OCI-LY7 (cell line): ENCODE results near the gene CATSPER3. TPM values are rescaled to one million over a fixed set of nuclear protein-coding genes. Genes with fewer than 3 reads are reported as not detected.

Source experiments
- BruUV-seq: library from RNA; stranded (reverse); fragments of 400-500 nt; replicated peaks from 2 replicates; lab custom pipeline; 2021; lab: Mats Ljungman, UMichigan
- CTCF ChIA-PET: fragments of 300-600 bp; sonication (Branson Sonifier 250); formaldehyde crosslinking; loops from one replicate; lab custom pipeline; 2022; ENCODE audit warnings: antibody characterized with exemption; ENCODE audit not compliant: unreplicated experiment; lab: Charles Lee
- POLR2A ChIA-PET: fragments of 300-600 bp; sonication (Branson Sonifier 250); formaldehyde crosslinking; loops from one replicate; lab custom pipeline; 2022; ENCODE audit warnings: antibody characterized with exemption; lab: Charles Lee
- DNase-seq: peaks from one replicate; pipeline ENCODE4 v3.0.0-alpha.2; 2015; ENCODE audit warnings: low spot score
- H2AFZ ChIP-seq: fragments of 200-600 bp; sonication (generic), shearing (Covaris generic); 2 replicates; pipeline ENCODE4 v1.6.1; 2014; ENCODE audit warnings: mild to moderate bottlenecking, antibody characterized with exemption, low read length, moderate library complexity
- H3K27ac ChIP-seq: fragments of 200-600 bp; sonication (generic); 2 replicates; pipeline ENCODE4 v1.5.1; 2014; ENCODE audit warnings: mixed run types, low read depth, mild to moderate bottlenecking, moderate library complexity, low read length, inconsistent platforms; ENCODE audit not compliant: poor library complexity, severe bottlenecking
- H3K36me3 ChIP-seq: fragments of 200-600 bp; sonication (generic); 2 replicates; pipeline ENCODE4 v1.6.1; 2014; ENCODE audit warnings: mild to moderate bottlenecking, antibody characterized with exemption, low read length, moderate library complexity, mixed read lengths; ENCODE audit not compliant: insufficient read depth
- H3K4me1 ChIP-seq: fragments of 200-600 bp; sonication (generic); 2 replicates; pipeline ENCODE4 v1.5.1; 2014; ENCODE audit warnings: mild to moderate bottlenecking, low read length; ENCODE audit not compliant: insufficient read depth, poor library complexity, severe bottlenecking
- H3K4me2 ChIP-seq: fragments of 200-600 bp; sonication (generic); 2 replicates; pipeline ENCODE4 v1.6.1; 2014; ENCODE audit warnings: mild to moderate bottlenecking, low read length
- H3K4me3 ChIP-seq: fragments of 200-600 bp; sonication (generic); 2 replicates; pipeline ENCODE4 v1.5.1; 2014; ENCODE audit warnings: mild to moderate bottlenecking, low read depth, low read length; ENCODE audit not compliant: poor library complexity, severe bottlenecking
- H3K79me2 ChIP-seq: fragments of 200-600 bp; sonication (generic); 2 replicates; pipeline ENCODE4 v1.6.1; 2016; ENCODE audit warnings: low read depth, mild to moderate bottlenecking, low read length, moderate library complexity, mixed read lengths; ENCODE audit not compliant: insufficient read depth
- H3K9me2 ChIP-seq: fragments of 200-600 bp; sonication (generic); 2 replicates; pipeline ENCODE4 v1.6.1; 2016; ENCODE audit warnings: mild to moderate bottlenecking, low read length, mixed read lengths; ENCODE audit not compliant: insufficient read depth
- H3K9me3 ChIP-seq: fragments of 200-600 bp; sonication (generic); 2 replicates; pipeline ENCODE4 v1.6.1; 2014; ENCODE audit warnings: mild to moderate bottlenecking, mixed run types, low read length, mixed read lengths
- H4K20me1 ChIP-seq: fragments of 200-600 bp; sonication (generic); 2 replicates; pipeline ENCODE4 v1.6.1; 2014; ENCODE audit warnings: mild to moderate bottlenecking, antibody characterized with exemption, low read length, moderate library complexity, mixed read lengths; ENCODE audit not compliant: insufficient read depth
- EZH2phosphoT487 ChIP-seq: fragments of 200-600 bp; sonication (generic); IDR thresholded peaks from 2 replicates; pipeline ENCODE4 v1.6.1; 2018; ENCODE audit warnings: low read depth, borderline replicate concordance, mild to moderate bottlenecking, mixed run types, antibody characterized with exemption, low read length, moderate library complexity, mixed read lengths
- intact Hi-C: fragments of 100-400 bp; cut with micrococcal nuclease; formaldehyde crosslinking; loops from one replicate; pipeline ENCODE4 v1.10.0; 2022; ENCODE audit not compliant: unreplicated experiment
- total RNA-seq, 2 experiments: library from RNA; depleted of rRNA in 1 of 2; stranded (reverse); fragments of >200 nt in 1 of 2; shearing (Covaris generic) in 1 of 2; gene quantifications; 2 replicates each; pipeline ENCODE4 v1.2.3, GENCODE V29; 2014 to 2022
- TF ChIP-seq, protein P1 (sequence below): fragments of 200-600 bp; sonication (generic); conservative IDR thresholded peaks from 2 replicates; pipeline ENCODE4 v1.5.1; 2014; ENCODE audit warnings: mild to moderate bottlenecking, antibody characterized with exemption, low read length, moderate library complexity, mixed read lengths

Gene CATSPER3
- total RNA-seq, 2 experiments from 2014 or later = 0.61 TPM; not detected in 1

DNA sequence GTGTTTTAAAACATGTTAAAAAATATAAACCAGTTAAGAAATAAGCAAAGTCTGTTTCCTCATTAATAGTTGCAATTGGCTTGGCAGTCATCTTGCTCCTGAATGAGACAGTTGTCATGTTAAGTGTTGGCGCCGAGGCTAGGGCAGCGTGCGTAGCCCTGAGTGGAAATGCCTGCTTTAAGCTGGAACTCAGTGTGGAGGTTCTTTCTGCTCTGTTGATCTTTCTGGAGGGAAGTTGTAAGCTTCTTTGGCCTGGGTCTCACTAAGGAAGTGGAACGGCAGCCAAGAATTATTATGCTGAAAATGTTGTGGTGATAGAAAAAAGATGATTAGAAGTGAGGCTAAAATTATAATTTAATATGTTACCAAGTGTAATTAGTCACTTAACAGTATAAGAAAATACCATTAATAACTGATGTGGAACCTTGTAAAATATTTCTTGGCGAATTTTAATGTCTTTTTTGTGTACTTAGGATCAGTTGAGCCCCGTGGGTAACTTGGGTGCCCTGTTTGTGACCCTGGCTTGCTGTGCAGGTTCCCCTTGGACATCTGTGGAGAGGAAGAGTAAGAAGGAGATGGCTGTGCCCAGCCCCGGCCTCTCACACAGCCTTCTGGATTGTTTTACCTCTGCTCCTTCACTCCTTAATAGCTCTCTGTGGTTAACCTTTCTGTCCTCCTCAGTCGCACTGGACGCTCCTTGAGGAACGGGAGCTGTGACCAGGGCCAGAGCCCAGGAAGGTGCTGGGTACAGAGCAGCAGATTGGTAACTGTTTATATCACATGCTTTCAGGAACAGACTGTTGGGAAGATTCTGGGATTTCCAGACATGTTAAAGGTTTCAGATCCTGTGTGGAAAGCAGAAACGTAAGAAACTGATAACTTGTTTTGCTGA, 31.8 kb upstream of the CATSPER3 start:
- no TSS peak for BruUV-seq
- Histone ChIP-seq H2AFZ (no peak overlapping the region), H3K4me1 (no peaks in the 10 kb centered on the region), H3K36me3 (peaks cover 46% of the 10 kb centered on the region; the same call in 1 of the 2 replicates), H3K9me3 (no peaks in the 10 kb centered on the region), H3K9me2 (no peaks in the 10 kb centered on the region), H3K4me3 (no peak overlapping the region), H3K27ac (no peak overlapping the region), H3K79me2 (no peaks in the 10 kb centered on the region), H3K4me2 (no peak overlapping the region), H4K20me1 (no peaks in the 10 kb centered on the region)
- DNase-seq = no peak
- POLR2A ChIA-PET = no interaction called here
- TF ChIP-seq EZH2phosphoT487 = no peak
- TF ChIP-seq, protein P1, sequence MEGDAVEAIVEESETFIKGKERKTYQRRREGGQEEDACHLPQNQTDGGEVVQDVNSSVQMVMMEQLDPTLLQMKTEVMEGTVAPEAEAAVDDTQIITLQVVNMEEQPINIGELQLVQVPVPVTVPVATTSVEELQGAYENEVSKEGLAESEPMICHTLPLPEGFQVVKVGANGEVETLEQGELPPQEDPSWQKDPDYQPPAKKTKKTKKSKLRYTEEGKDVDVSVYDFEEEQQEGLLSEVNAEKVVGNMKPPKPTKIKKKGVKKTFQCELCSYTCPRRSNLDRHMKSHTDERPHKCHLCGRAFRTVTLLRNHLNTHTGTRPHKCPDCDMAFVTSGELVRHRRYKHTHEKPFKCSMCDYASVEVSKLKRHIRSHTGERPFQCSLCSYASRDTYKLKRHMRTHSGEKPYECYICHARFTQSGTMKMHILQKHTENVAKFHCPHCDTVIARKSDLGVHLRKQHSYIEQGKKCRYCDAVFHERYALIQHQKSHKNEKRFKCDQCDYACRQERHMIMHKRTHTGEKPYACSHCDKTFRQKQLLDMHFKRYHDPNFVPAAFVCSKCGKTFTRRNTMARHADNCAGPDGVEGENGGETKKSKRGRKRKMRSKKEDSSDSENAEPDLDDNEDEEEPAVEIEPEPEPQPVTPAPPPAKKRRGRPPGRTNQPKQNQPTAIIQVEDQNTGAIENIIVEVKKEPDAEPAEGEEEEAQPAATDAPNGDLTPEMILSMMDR = no peak
- CTCF ChIA-PET = no interaction called here
- intact Hi-C loops = no loop called here

DNA sequence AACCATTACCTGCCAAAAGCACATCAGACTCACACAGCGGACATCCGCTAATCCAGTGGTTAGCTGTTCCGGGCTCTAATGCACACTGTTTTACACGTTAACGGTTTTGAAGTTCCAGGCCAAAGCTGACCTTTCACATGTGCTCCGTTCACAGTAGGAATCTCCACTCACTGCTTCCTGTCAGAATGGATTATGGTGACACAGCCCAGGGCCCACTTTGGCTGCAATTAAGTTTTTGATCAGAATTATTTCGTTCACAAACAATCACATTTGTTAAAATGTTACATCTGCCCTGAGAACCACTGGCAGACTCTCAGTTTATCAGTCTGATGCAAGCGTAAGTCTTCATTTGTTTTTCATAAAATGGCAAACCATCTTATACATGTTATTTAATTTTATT, 30.2 kb upstream of the CATSPER3 start:
- Histone ChIP-seq H3K4me2 (no peak overlapping the region), H4K20me1 (no peaks in the 10 kb centered on the region), H3K9me3 (no peaks in the 10 kb centered on the region), H3K9me2 (no peaks in the 10 kb centered on the region), H3K4me1 (no peaks in the 10 kb centered on the region), H3K4me3 (no peak overlapping the region), H3K36me3 (peaks cover 34% of the 10 kb centered on the region; the same call in 1 of the 2 replicates), H3K79me2 (no peaks in the 10 kb centered on the region), H3K27ac (no peak overlapping the region), H2AFZ (no peak overlapping the region)
- ChIA-PET POLR2A (interaction anchor here (0.7 kb wide), 1 partner anchor 388 kb away, joined by 3 read pairs; no protein-coding TSS in a partner anchor), CTCF (no interaction called here)
- DNase-seq = no peak
- TF ChIP-seq EZH2phosphoT487 = no peak
- TF ChIP-seq, protein P1 = no peak
- BruUV-seq = no TSS peak
- intact Hi-C loops = no loop called here

DNA sequence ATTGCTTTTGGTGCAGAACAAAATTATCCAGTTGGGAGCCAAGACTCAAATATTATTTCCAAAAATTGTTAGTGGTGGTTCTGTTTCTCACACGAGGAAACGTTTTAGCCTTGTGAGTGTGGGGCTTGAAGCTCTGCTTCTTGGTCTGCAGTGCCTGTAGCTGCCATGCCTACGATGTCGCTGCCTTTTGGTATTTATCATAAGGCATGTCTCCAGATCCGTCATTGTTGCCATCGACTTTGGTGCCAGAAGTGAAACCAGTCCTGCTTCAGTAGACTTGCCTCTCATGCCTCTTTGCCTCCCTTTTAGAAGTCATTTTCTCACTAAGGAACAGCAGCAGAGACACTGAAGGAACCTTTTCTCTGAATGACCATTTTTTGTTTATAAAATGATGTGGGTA, 29.7 kb upstream of the CATSPER3 start:
- TF ChIP-seq, protein P1 = no peak
- TF ChIP-seq EZH2phosphoT487 = no peak
- H3K4me2 ChIP-seq = no peak overlapping the region
- no peak overlapping the region for H3K4me3 ChIP-seq
- H3K36me3 ChIP-seq = peaks cover 29% of the 10 kb centered on the region; the same call in 1 of the 2 replicates
- H3K9me3 ChIP-seq = no peaks in the 10 kb centered on the region
- no peaks in the 10 kb centered on the region for H3K9me2 ChIP-seq
- intact Hi-C loops = no loop called here
- no peak overlapping the region for H3K27ac ChIP-seq
- no peaks in the 10 kb centered on the region for H3K4me1 ChIP-seq
- no peak overlapping the region for H2AFZ ChIP-seq
- H3K79me2 ChIP-seq = no peaks in the 10 kb centered on the region
- H4K20me1 ChIP-seq = no peaks in the 10 kb centered on the region
- no TSS peak for BruUV-seq
- no peak for DNase-seq
- ChIA-PET POLR2A (interaction anchor here (0.6 kb wide), 1 partner anchor 10 kb away, joined by 3 read pairs; no protein-coding TSS in a partner anchor), CTCF (no interaction called here)
